ENCODE measurements around the gene TMEM131. TPM values are rescaled to one million over a fixed set of nuclear protein-coding genes. Genes with fewer than 3 reads are reported as not detected.
A peak's percentile ranks its signal among the peaks of the same experiment; 100 is the strongest.

Gene TMEM131
- total RNA-seq, 6 donors from 2014 or later = 30.5 to 67.5 (median 39.7) TPM

- peak overlapping the region in 2 of 4 donors; percentile 95 to 98 for H3K27ac ChIP-seq
- no peak for DNase-seq
These were observed 931 bp upstream of the TMEM131 start for GRCh38 chr2:97996679-97997078.

GRCh38 chr2:97995026-97995733, 568 bp downstream of the TMEM131 start:
- no peaks in the 10 kb centered on the region for H3K27me3 ChIP-seq
- ATAC-seq (ENCODE audit: low FRiP score in 2 of 2) (peak; percentile 40 to 83), DNase-seq (peak in 1 of 2 donors; percentile 41)
- H3K4me1 ChIP-seq = peaks cover 30 to 51% (median 34%) of the 10 kb centered on the region in 4 donors
- TF ChIP-seq POLR2AphosphoS5 (IDR thresholded peaks at IDR 0.05) = peak in 1 of 2 donors; percentile 53
- no peak for TF ChIP-seq EP300 (IDR thresholded peaks at IDR 0.05)
- 1% methylated on average over 9 to 21 of the region's 81 CpGs for WGBS, 2 donors
- H3K9me3 ChIP-seq = no peaks in the 10 kb centered on the region
- H3K4me3 ChIP-seq = peak overlapping the region; percentile 63 to 89 (median 82)
- H3K27ac ChIP-seq = peak overlapping the region; percentile 93 to 98 (median 95)
- H3K36me3 ChIP-seq = no peaks in the 10 kb centered on the region

More at GRCh38 chr2:97996679-97997078, 931 bp upstream of the TMEM131 start:
- Histone ChIP-seq H3K9me3 (no peaks in the 10 kb centered on the region), H3K4me3 (peak overlapping the region in 3 of 4 donors; percentile 82 to 89 (median 82)), H3K4me1 (peaks cover 23 to 36% (median 26%) of the 10 kb centered on the region in 4 donors), H3K36me3 (no peaks in the 10 kb centered on the region), H3K27me3 (no peaks in the 10 kb centered on the region)
- WGBS, 2 donors = 89 to 94% methylated on average over 19 of the region's 19 CpGs
- no peak for ATAC-seq (ENCODE audit: low FRiP score in 2 of 2)
- TF ChIP-seq CTCF (IDR thresholded peaks at IDR 0.05) = no peak
- no peak for TF ChIP-seq POLR2A (IDR thresholded peaks at IDR 0.05)
- no peak for TF ChIP-seq EP300 (IDR thresholded peaks at IDR 0.05)
- no peak for TF ChIP-seq POLR2AphosphoS5 (IDR thresholded peaks at IDR 0.05)

GRCh38 chr2:97994476-97994875, 1.3 kb downstream of the TMEM131 start:
- TF ChIP-seq CTCF (IDR thresholded peaks at IDR 0.05) (no peak), EP300 (IDR thresholded peaks at IDR 0.05) (no peak), POLR2AphosphoS5 (IDR thresholded peaks at IDR 0.05) (no peak), POLR2A (IDR thresholded peaks at IDR 0.05) (no peak)
- no peak for ATAC-seq (ENCODE audit: low FRiP score in 2 of 2)
- Histone ChIP-seq H3K9me3 (no peaks in the 10 kb centered on the region), H3K27ac (peak overlapping the region; percentile 93 to 98 (median 95)), H3K27me3 (no peaks in the 10 kb centered on the region), H3K36me3 (no peaks in the 10 kb centered on the region), H3K4me1 (peaks cover 34 to 55% (median 37%) of the 10 kb centered on the region in 4 donors), H3K4me3 (peak overlapping the region; percentile 63 to 89 (median 82))
- 7 to 11% methylated on average over 4 of the region's 4 CpGs for WGBS, 2 donors
- DNase-seq = no peak

- no peak for DNase-seq
- Histone ChIP-seq H3K4me3 (peak overlapping the region in 3 of 4 donors; percentile 82 to 89 (median 82)), H3K27ac (peak overlapping the region in 1 of 4 donors; percentile 6)
These were observed 1.8 kb downstream of the TMEM131 start for GRCh38 chr2:97993926-97994325.

More at GRCh38 chr2:97993926-97994325, 1.8 kb downstream of the TMEM131 start:
- WGBS, 2 donors = 61 to 66% methylated on average over 6 of the region's 6 CpGs
- no peak for ATAC-seq (ENCODE audit: low FRiP score in 2 of 2)
- Histone ChIP-seq H3K27me3 (no peaks in the 10 kb centered on the region), H3K4me1 (peaks cover 34 to 55% (median 37%) of the 10 kb centered on the region in 4 donors), H3K36me3 (no peaks in the 10 kb centered on the region), H3K9me3 (no peaks in the 10 kb centered on the region)
- TF ChIP-seq EP300 (IDR thresholded peaks at IDR 0.05) (no peak), POLR2AphosphoS5 (IDR thresholded peaks at IDR 0.05) (no peak), CTCF (IDR thresholded peaks at IDR 0.05) (no peak), POLR2A (IDR thresholded peaks at IDR 0.05) (no peak)

Measured in upper lobe of left lung (tissue), 6 donors.